Neural progenitor cell (in vitro differentiated cells): ENCODE measurements around the gene ASXL1.

ENCODE experiments used
- EZH2 ChIP-seq: fragments of 200-600 bp; sonication (generic); IDR thresholded peaks from 2 replicates; pipeline ENCODE4 v1.6.1; 2017; ENCODE audit warnings: antibody characterized with exemption, mild to moderate bottlenecking, moderate library complexity
- TF ChIP-seq, protein P1 (sequence below): fragments of 200-600 bp; sonication (generic); IDR thresholded peaks from 2 replicates; pipeline ENCODE4 v1.5.1; 2017; ENCODE audit warnings: antibody characterized with exemption, mild to moderate bottlenecking

- TF ChIP-seq, protein P1, sequence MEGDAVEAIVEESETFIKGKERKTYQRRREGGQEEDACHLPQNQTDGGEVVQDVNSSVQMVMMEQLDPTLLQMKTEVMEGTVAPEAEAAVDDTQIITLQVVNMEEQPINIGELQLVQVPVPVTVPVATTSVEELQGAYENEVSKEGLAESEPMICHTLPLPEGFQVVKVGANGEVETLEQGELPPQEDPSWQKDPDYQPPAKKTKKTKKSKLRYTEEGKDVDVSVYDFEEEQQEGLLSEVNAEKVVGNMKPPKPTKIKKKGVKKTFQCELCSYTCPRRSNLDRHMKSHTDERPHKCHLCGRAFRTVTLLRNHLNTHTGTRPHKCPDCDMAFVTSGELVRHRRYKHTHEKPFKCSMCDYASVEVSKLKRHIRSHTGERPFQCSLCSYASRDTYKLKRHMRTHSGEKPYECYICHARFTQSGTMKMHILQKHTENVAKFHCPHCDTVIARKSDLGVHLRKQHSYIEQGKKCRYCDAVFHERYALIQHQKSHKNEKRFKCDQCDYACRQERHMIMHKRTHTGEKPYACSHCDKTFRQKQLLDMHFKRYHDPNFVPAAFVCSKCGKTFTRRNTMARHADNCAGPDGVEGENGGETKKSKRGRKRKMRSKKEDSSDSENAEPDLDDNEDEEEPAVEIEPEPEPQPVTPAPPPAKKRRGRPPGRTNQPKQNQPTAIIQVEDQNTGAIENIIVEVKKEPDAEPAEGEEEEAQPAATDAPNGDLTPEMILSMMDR, result no peak
- no peak for TF ChIP-seq EZH2
These were observed 95.5 kb downstream of the ASXL1 start for GRCh38 chr20:32453467-32454163.
